Measurements from ENCODE around the gene FAM151B. TPM values are rescaled to one million over a fixed set of nuclear protein-coding genes. Genes with fewer than 3 reads are reported as not detected.

The FAM151B gene
- polyA plus RNA-seq, 2 donors = 0.67 to 0.83 TPM

GRCh38 chr5:80554646-80555045, 66.7 kb downstream of the FAM151B start:
- 48 to 59% methylated on average over 4 of the region's 4 CpGs for WGBS, 2 donors
- H3K27me3 ChIP-seq (ENCODE audit: control insufficient read depth in 1 of 2, insufficient read depth in 2 of 2, low read length in 2 of 2) = no peaks in the 10 kb centered on the region
- no peak overlapping the region for H3K27ac ChIP-seq (ENCODE audit: low read depth in 2 of 2, low read length in 1 of 2)
- no peaks in the 10 kb centered on the region for H3K9me3 ChIP-seq (ENCODE audit: control insufficient read depth in 2 of 2, insufficient read depth in 1 of 2, low read depth in 1 of 2, low read length in 1 of 2)
- H3K4me3 ChIP-seq (ENCODE audit: low read depth in 1 of 2, low read length in 2 of 2) = no peak overlapping the region
- H3K4me1 ChIP-seq (ENCODE audit: control insufficient read depth in 2 of 2, insufficient read depth in 2 of 2, low read length in 1 of 2) = no peaks in the 10 kb centered on the region
- H3K36me3 ChIP-seq (ENCODE audit: control insufficient read depth in 2 of 2, insufficient read depth in 2 of 2, low read length in 1 of 2) = no peaks in the 10 kb centered on the region

GRCh38 chr5:80555099-80555498, 67.2 kb downstream of the FAM151B start:
- Histone ChIP-seq H3K4me3 (ENCODE audit: low read depth in 1 of 2, low read length in 2 of 2) (no peak overlapping the region), H3K27ac (ENCODE audit: low read depth in 2 of 2, low read length in 1 of 2) (no peak overlapping the region), H3K9me3 (ENCODE audit: control insufficient read depth in 2 of 2, insufficient read depth in 1 of 2, low read depth in 1 of 2, low read length in 1 of 2) (no peaks in the 10 kb centered on the region), H3K27me3 (ENCODE audit: control insufficient read depth in 1 of 2, insufficient read depth in 2 of 2, low read length in 2 of 2) (no peaks in the 10 kb centered on the region), H3K4me1 (ENCODE audit: control insufficient read depth in 2 of 2, insufficient read depth in 2 of 2, low read length in 1 of 2) (no peaks in the 10 kb centered on the region), H3K36me3 (ENCODE audit: control insufficient read depth in 2 of 2, insufficient read depth in 2 of 2, low read length in 1 of 2) (no peaks in the 10 kb centered on the region)
- WGBS, 2 donors = 76 to 84% methylated on average over 4 of the region's 4 CpGs

- WGBS, 2 donors = 91% methylated on average over 4 of the region's 4 CpGs
- Histone ChIP-seq H3K36me3 (ENCODE audit: control insufficient read depth in 2 of 2, insufficient read depth in 2 of 2, low read length in 1 of 2) (no peaks in the 10 kb centered on the region), H3K4me3 (ENCODE audit: low read depth in 1 of 2, low read length in 2 of 2) (no peak overlapping the region), H3K4me1 (ENCODE audit: control insufficient read depth in 2 of 2, insufficient read depth in 2 of 2, low read length in 1 of 2) (no peaks in the 10 kb centered on the region), H3K9me3 (ENCODE audit: control insufficient read depth in 2 of 2, insufficient read depth in 1 of 2, low read depth in 1 of 2, low read length in 1 of 2) (no peaks in the 10 kb centered on the region), H3K27ac (ENCODE audit: low read depth in 2 of 2, low read length in 1 of 2) (no peak overlapping the region), H3K27me3 (ENCODE audit: control insufficient read depth in 1 of 2, insufficient read depth in 2 of 2, low read length in 2 of 2) (no peaks in the 10 kb centered on the region)
These were observed 71.3 kb downstream of the FAM151B start for GRCh38 chr5:80559244-80559643.

- Histone ChIP-seq H3K27me3 (ENCODE audit: control insufficient read depth in 1 of 2, insufficient read depth in 2 of 2, low read length in 2 of 2) (peaks cover 3 to 7% of the 10 kb centered on the region in 2 donors), H3K36me3 (ENCODE audit: control insufficient read depth in 2 of 2, insufficient read depth in 2 of 2, low read length in 1 of 2) (no peaks in the 10 kb centered on the region), H3K9me3 (ENCODE audit: control insufficient read depth in 2 of 2, insufficient read depth in 1 of 2, low read depth in 1 of 2, low read length in 1 of 2) (no peaks in the 10 kb centered on the region), H3K4me3 (ENCODE audit: low read depth in 1 of 2, low read length in 2 of 2) (no peak overlapping the region), H3K4me1 (ENCODE audit: control insufficient read depth in 2 of 2, insufficient read depth in 2 of 2, low read length in 1 of 2) (peaks cover 5 to 14% of the 10 kb centered on the region in 2 donors), H3K27ac (ENCODE audit: low read depth in 2 of 2, low read length in 1 of 2) (no peak overlapping the region)
- 83 to 85% methylated on average over 5 of the region's 5 CpGs for WGBS, 2 donors
These were observed 77.4 kb downstream of the FAM151B start for GRCh38 chr5:80565330-80565729.

GRCh38 chr5:80566711-80567259, 78.9 kb downstream of the FAM151B start:
- no peaks in the 10 kb centered on the region for H3K9me3 ChIP-seq (ENCODE audit: control insufficient read depth in 2 of 2, insufficient read depth in 1 of 2, low read depth in 1 of 2, low read length in 1 of 2)
- H3K4me3 ChIP-seq (ENCODE audit: low read depth in 1 of 2, low read length in 2 of 2) = no peak overlapping the region
- H3K4me1 ChIP-seq (ENCODE audit: control insufficient read depth in 2 of 2, insufficient read depth in 2 of 2, low read length in 1 of 2) = peaks cover 5 to 17% of the 10 kb centered on the region in 2 donors
- H3K36me3 ChIP-seq (ENCODE audit: control insufficient read depth in 2 of 2, insufficient read depth in 2 of 2, low read length in 1 of 2) = no peaks in the 10 kb centered on the region
- H3K27me3 ChIP-seq (ENCODE audit: control insufficient read depth in 1 of 2, insufficient read depth in 2 of 2, low read length in 2 of 2) = peaks cover 3 to 9% of the 10 kb centered on the region in 2 donors
- no peak overlapping the region for H3K27ac ChIP-seq (ENCODE audit: low read depth in 2 of 2, low read length in 1 of 2)
- WGBS, 2 donors = 70 to 71% methylated on average over 5 of the region's 5 CpGs

GRCh38 chr5:80568251-80568650, 80.4 kb downstream of the FAM151B start:
- no peaks in the 10 kb centered on the region for H3K9me3 ChIP-seq (ENCODE audit: control insufficient read depth in 2 of 2, insufficient read depth in 1 of 2, low read depth in 1 of 2, low read length in 1 of 2)
- WGBS, 2 donors = 62 to 64% methylated on average over 6 of the region's 6 CpGs

GRCh38 chr5:80569086-80569960, 81.4 kb downstream of the FAM151B start:
- Histone ChIP-seq H3K27ac (ENCODE audit: low read depth in 2 of 2, low read length in 1 of 2) (no peak overlapping the region), H3K27me3 (ENCODE audit: control insufficient read depth in 1 of 2, insufficient read depth in 2 of 2, low read length in 2 of 2) (peaks cover 3 to 9% of the 10 kb centered on the region in 2 donors), H3K9me3 (ENCODE audit: control insufficient read depth in 2 of 2, insufficient read depth in 1 of 2, low read depth in 1 of 2, low read length in 1 of 2) (no peaks in the 10 kb centered on the region), H3K4me1 (ENCODE audit: control insufficient read depth in 2 of 2, insufficient read depth in 2 of 2, low read length in 1 of 2) (peaks cover 5 to 17% of the 10 kb centered on the region in 2 donors), H3K4me3 (ENCODE audit: low read depth in 1 of 2, low read length in 2 of 2) (peak overlapping the region; percentile 41 to 46), H3K36me3 (ENCODE audit: control insufficient read depth in 2 of 2, insufficient read depth in 2 of 2, low read length in 1 of 2) (no peaks in the 10 kb centered on the region)
- WGBS, 2 donors = 2% methylated on average over 66 to 89 of the region's 89 CpGs

More at GRCh38 chr5:80568251-80568650, 80.4 kb downstream of the FAM151B start:
- peaks cover 3 to 9% of the 10 kb centered on the region in 2 donors for H3K27me3 ChIP-seq (ENCODE audit: control insufficient read depth in 1 of 2, insufficient read depth in 2 of 2, low read length in 2 of 2)
- peaks cover 5 to 17% of the 10 kb centered on the region in 2 donors for H3K4me1 ChIP-seq (ENCODE audit: control insufficient read depth in 2 of 2, insufficient read depth in 2 of 2, low read length in 1 of 2)
- H3K27ac ChIP-seq (ENCODE audit: low read depth in 2 of 2, low read length in 1 of 2) = no peak overlapping the region
- H3K36me3 ChIP-seq (ENCODE audit: control insufficient read depth in 2 of 2, insufficient read depth in 2 of 2, low read length in 1 of 2) = no peaks in the 10 kb centered on the region
- no peak overlapping the region for H3K4me3 ChIP-seq (ENCODE audit: low read depth in 1 of 2, low read length in 2 of 2)

GRCh38 chr5:80569961-80570786, 82.3 kb downstream of the FAM151B start, which contains the start of gene ANKRD34B:
Gene ANKRD34B, minus strand, starts transcription at chr5:80570280. Its CDS starts 10,261 bp downstream, at chr5:80560019.
- Histone ChIP-seq H3K36me3 (ENCODE audit: control insufficient read depth in 2 of 2, insufficient read depth in 2 of 2, low read length in 1 of 2) (no peaks in the 10 kb centered on the region), H3K27me3 (ENCODE audit: control insufficient read depth in 1 of 2, insufficient read depth in 2 of 2, low read length in 2 of 2) (peaks cover 1 to 7% of the 10 kb centered on the region in 2 donors), H3K4me1 (ENCODE audit: control insufficient read depth in 2 of 2, insufficient read depth in 2 of 2, low read length in 1 of 2) (peaks cover 5 to 17% of the 10 kb centered on the region in 2 donors), H3K4me3 (ENCODE audit: low read depth in 1 of 2, low read length in 2 of 2) (peak within 1 kb of the TSS; percentile 41 to 46), H3K27ac (ENCODE audit: low read depth in 2 of 2, low read length in 1 of 2) (no peak within 1 kb of the TSS), H3K9me3 (ENCODE audit: control insufficient read depth in 2 of 2, insufficient read depth in 1 of 2, low read depth in 1 of 2, low read length in 1 of 2) (no peaks in the 10 kb centered on the region)
- WGBS, 2 donors = 3 to 4% methylated on average over 51 to 73 of the region's 73 CpGs

- no peaks in the 10 kb centered on the region for H3K36me3 ChIP-seq (ENCODE audit: control insufficient read depth in 2 of 2, insufficient read depth in 2 of 2, low read length in 1 of 2)
- H3K4me1 ChIP-seq (ENCODE audit: control insufficient read depth in 2 of 2, insufficient read depth in 2 of 2, low read length in 1 of 2) = peaks cover 5 to 17% of the 10 kb centered on the region in 2 donors
- WGBS, 2 donors = 65 to 74% methylated on average over 3 of the region's 3 CpGs
- peaks cover 0 to 7% of the 10 kb centered on the region in 2 donors for H3K27me3 ChIP-seq (ENCODE audit: control insufficient read depth in 1 of 2, insufficient read depth in 2 of 2, low read length in 2 of 2)
- no peaks in the 10 kb centered on the region for H3K9me3 ChIP-seq (ENCODE audit: control insufficient read depth in 2 of 2, insufficient read depth in 1 of 2, low read depth in 1 of 2, low read length in 1 of 2)
- no peak overlapping the region for H3K27ac ChIP-seq (ENCODE audit: low read depth in 2 of 2, low read length in 1 of 2)
- H3K4me3 ChIP-seq (ENCODE audit: low read depth in 1 of 2, low read length in 2 of 2) = no peak overlapping the region
These were observed 85.2 kb downstream of the FAM151B start for GRCh38 chr5:80573062-80573461.

Measured in esophagus (tissue), 2 donors.